Measurements from ENCODE around the gene RBM20.
"Not testable (repeated sequence)": the region's sequence is repeated elsewhere in the genome, so short reads cannot be mapped to it uniquely, and the experiment has no call there.

RBM20 gene

GRCh38 chr10:110679486-110680272 is 35.5 kb downstream of the RBM20 start:
- DNase-seq: no peak

- DNase-seq: no peak
Measured at GRCh38 chr10:110680273-110681020, 36.3 kb downstream of the RBM20 start.

- DNase-seq: no peak
Measured at GRCh38 chr10:110681023-110681681, 37.0 kb downstream of the RBM20 start.

- DNase-seq: no peak
Measured at GRCh38 chr10:110682348-110682747, 38.2 kb downstream of the RBM20 start.

- no peak for DNase-seq
Measured at GRCh38 chr10:110684800-110685446, 40.8 kb downstream of the RBM20 start.

- DNase-seq: no peak
Measured at GRCh38 chr10:110686047-110686446, 41.9 kb downstream of the RBM20 start.

- DNase-seq: no peak
Measured at GRCh38 chr10:110686949-110687348, 42.8 kb downstream of the RBM20 start.

- DNase-seq: no peak
Measured at GRCh38 chr10:110687400-110687799, 43.3 kb downstream of the RBM20 start.

GRCh38 chr10:110691139-110691538 is 47.0 kb downstream of the RBM20 start:
- DNase-seq: no peak

GRCh38 chr10:110694263-110694662 is 50.1 kb downstream of the RBM20 start:
- no peak for DNase-seq

- DNase-seq: no peak
Measured at GRCh38 chr10:110694820-110695538, 50.8 kb downstream of the RBM20 start.

- no peak for DNase-seq
Measured at GRCh38 chr10:110695539-110695886, 51.4 kb downstream of the RBM20 start.

- DNase-seq: no peak
Measured at GRCh38 chr10:110696436-110696835, 52.3 kb downstream of the RBM20 start.

GRCh38 chr10:110698340-110698739 is 54.2 kb downstream of the RBM20 start:
- DNase-seq: no peak

- DNase-seq: no peak
Measured at GRCh38 chr10:110698782-110699201, 54.7 kb downstream of the RBM20 start.

- DNase-seq: no peak
Measured at GRCh38 chr10:110699859-110700468, 55.8 kb downstream of the RBM20 start.

- DNase-seq: no peak
Measured at GRCh38 chr10:110700947-110701616, 56.9 kb downstream of the RBM20 start.

GRCh38 chr10:110701617-110701971 is 57.5 kb downstream of the RBM20 start:
- DNase-seq: no peak

GRCh38 chr10:110704070-110704469 is 59.9 kb downstream of the RBM20 start:
- no peak for DNase-seq

GRCh38 chr10:110704906-110705476 is 60.9 kb downstream of the RBM20 start:
- DNase-seq: no peak

- not testable (repeated sequence) for DNase-seq
Measured at GRCh38 chr10:110705596-110705995, 61.5 kb downstream of the RBM20 start.

Measured in activated CD8-positive, alpha-beta memory T cell treated with anti-CD3 and anti-CD28 coated beads, Interleukin-2, amount 50 U/mL, for 48 hours (primary cell).